ENCODE results near the gene ZNF385D. TPM values are rescaled to one million over a fixed set of nuclear protein-coding genes. Genes with fewer than 3 reads are reported as not detected.

Gene ZNF385D
- total and polyA plus RNA-seq, 2 of the 13 experiments (the other 11 are each of a cell fraction or from before 2014, with no cell fraction given): not detected

- H3K4me1 ChIP-seq (ENCODE audit: insufficient read depth, low read length): no peaks in the 10 kb centered on the region
- H3K4me2 ChIP-seq (ENCODE audit: low read depth, low read length): no peak overlapping the region
- no peaks in the 10 kb centered on the region for H3K27me3 ChIP-seq (ENCODE audit: control insufficient read depth in 1 of 2, insufficient read depth in 2 of 2, low read length in 2 of 2)
- H2AFZ ChIP-seq (ENCODE audit: low read length): no peak overlapping the region
- no TSS peak for BruUV-seq (replicated peaks)
- intact Hi-C loops (cut with micrococcal nuclease; ENCODE audit: unreplicated experiment) (no loop called here), in situ Hi-C loops (cut with HindIII; ENCODE audit: extremely low pct_ligation_motif_present, low pct_unique_long_range_greater_than_20kb) (no loop called here)
- no peak overlapping the region for H3K27ac ChIP-seq (ENCODE audit: extremely low read length, insufficient read depth, low read length)
- no peak overlapping the region for H3K9ac ChIP-seq (ENCODE audit: insufficient read depth, low read depth, low read length)
- FAIRE-seq (no peak), DNase-seq (ENCODE audit: low spot score) (no peak), ATAC-seq (no peak)
- H3K79me2 ChIP-seq (ENCODE audit: insufficient read depth, low read length): no peaks in the 10 kb centered on the region
- no peaks in the 10 kb centered on the region for H3K36me3 ChIP-seq (replicated peaks in 1 of 2; ENCODE audit: control insufficient read depth in 1 of 2, insufficient read depth in 2 of 2, low read length in 2 of 2)
- no peaks in the 10 kb centered on the region for H4K20me1 ChIP-seq (ENCODE audit: insufficient read depth, low read length)
- no peaks in the 10 kb centered on the region for H3K9me3 ChIP-seq (ENCODE audit: low read length)
- ChIA-PET POLR2A (no interaction called here), CTCF (ENCODE audit: low intra/inter-chr PET ratio, low total read pairs) (no interaction called here)
- under 1% methylated on average over 6 of the region's 6 CpGs for WGBS (ENCODE audit: low lambda C conversion rate)
- H3K4me3 ChIP-seq (replicated peaks in 1 of 3; ENCODE audit: insufficient read depth in 1 of 3, low read depth in 2 of 3, low read length in 3 of 3): no peak overlapping the region
- TF ChIP-seq ZNF660 (CRISPR knock-in tag; IDR thresholded peaks at IDR 0.05; ENCODE audit: borderline replicate concordance, low read depth) (no peak), ZBTB44 (CRISPR knock-in tag; IDR thresholded peaks at IDR 0.05) (no peak), SMARCE1 (IDR thresholded peaks at IDR 0.05; ENCODE audit: borderline replicate concordance) (no peak), ZNF510 (CRISPR knock-in tag; IDR thresholded peaks at IDR 0.05; ENCODE audit: low read depth) (no peak), ZNF12 (CRISPR knock-in tag; IDR thresholded peaks at IDR 0.05) (no peak), PCBP2 (optimal IDR thresholded peaks at IDR 0.05; ENCODE audit: low read depth, low read length, poor library complexity, severe bottlenecking) (no peak), MEF2D (CRISPR knock-in tag; IDR thresholded peaks at IDR 0.05) (no peak), CENPBD1 (CRISPR knock-in tag; IDR thresholded peaks at IDR 0.05; ENCODE audit: borderline replicate concordance, low read depth) (no peak), ZNF609 (CRISPR knock-in tag; IDR thresholded peaks at IDR 0.05; ENCODE audit: borderline replicate concordance) (no peak), ETV6 (CRISPR knock-in tag; conservative IDR thresholded peaks at IDR 0.05) (no peak), SAFB2 (CRISPR knock-in tag; IDR thresholded peaks at IDR 0.05; ENCODE audit: borderline replicate concordance, low read depth) (no peak), PPARG (CRISPR knock-in tag; conservative IDR thresholded peaks at IDR 0.05) (no peak), ZKSCAN1 (IDR thresholded peaks at IDR 0.05; ENCODE audit: low read length) (no peak), ZNF782 (CRISPR knock-in tag; IDR thresholded peaks at IDR 0.05; ENCODE audit: borderline replicate concordance) (no peak), KMT2A (CRISPR knock-in tag; IDR thresholded peaks at IDR 0.05) (no peak), MLXIP (CRISPR knock-in tag; IDR thresholded peaks at IDR 0.05; ENCODE audit: borderline replicate concordance) (no peak)
Measured at GRCh38 chr3:21540265-21540664, 210.7 kb downstream of the ZNF385D start.

Data from HepG2 (cell line).